Stomach smooth muscle (tissue), 2 donors: ENCODE measurements around the gene UGT3A2.

Source experiments
- H3K27ac ChIP-seq: one replicate; pipeline ENCODE4 v1.7.0; 2013; ENCODE audit warnings: mild to moderate bottlenecking, low read length, inconsistent platforms
- H3K27me3 ChIP-seq, 2 donors: one replicate each; pipeline ENCODE4 v1.7.0; 2013; ENCODE audit warnings: low read length in 2 of 2; ENCODE audit not compliant: insufficient read depth in 2 of 2, control insufficient read depth in 1 of 2
- H3K36me3 ChIP-seq, 2 donors: one replicate each; pipeline ENCODE4 v1.7.0; 2013; ENCODE audit warnings: low read length in 2 of 2; ENCODE audit not compliant: control insufficient read depth in 2 of 2, insufficient read depth in 2 of 2
- H3K4me1 ChIP-seq: one replicate; pipeline ENCODE4 v1.7.0; 2013; ENCODE audit warnings: low read length; ENCODE audit not compliant: control insufficient read depth, insufficient read depth
- H3K4me3 ChIP-seq, 2 donors: one replicate each; pipeline ENCODE4 v1.7.0; 2013; ENCODE audit warnings: low read length in 2 of 2
- H3K9ac ChIP-seq, 2 donors: one replicate each; pipeline ENCODE4 v1.7.0; 2013; ENCODE audit warnings: low read length in 2 of 2, mild to moderate bottlenecking in 1 of 2
- H3K9me3 ChIP-seq, 2 donors: one replicate each; pipeline ENCODE4 v1.7.0; 2013; ENCODE audit warnings: low read length in 2 of 2; ENCODE audit not compliant: control insufficient read depth in 2 of 2
- donor health status: healthy.
- donor health status: Pancreatic carcinoma.

UGT3A2 gene

DNA sequence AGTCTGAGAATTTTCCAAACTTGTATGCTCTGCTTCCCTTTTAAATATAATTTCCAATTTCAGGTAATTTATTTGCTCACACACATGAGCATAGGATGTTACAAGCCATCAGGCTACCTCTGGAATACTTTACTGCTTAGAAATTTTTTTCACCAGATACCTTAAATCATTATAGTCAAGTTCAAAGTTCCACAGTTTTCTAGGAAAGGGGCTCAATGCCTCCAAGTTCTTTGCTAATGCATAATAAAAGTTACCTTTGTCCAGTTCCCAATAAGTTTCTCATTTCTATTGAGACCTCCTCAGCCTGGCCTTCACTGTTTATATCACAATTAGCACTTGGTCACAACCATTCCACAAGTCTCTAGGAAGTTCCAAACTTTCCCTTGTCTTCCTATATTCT, 59.3 kb downstream of the UGT3A2 start:
- no peaks in the 10 kb centered on the region for H3K9me3 ChIP-seq
- no peaks in the 10 kb centered on the region for H3K27me3 ChIP-seq
- no peak overlapping the region for H3K9ac ChIP-seq
- H3K36me3 ChIP-seq, result no peaks in the 10 kb centered on the region
- no peaks in the 10 kb centered on the region for H3K4me1 ChIP-seq
- H3K4me3 ChIP-seq, result no peak overlapping the region
- H3K27ac ChIP-seq, result no peak overlapping the region

DNA sequence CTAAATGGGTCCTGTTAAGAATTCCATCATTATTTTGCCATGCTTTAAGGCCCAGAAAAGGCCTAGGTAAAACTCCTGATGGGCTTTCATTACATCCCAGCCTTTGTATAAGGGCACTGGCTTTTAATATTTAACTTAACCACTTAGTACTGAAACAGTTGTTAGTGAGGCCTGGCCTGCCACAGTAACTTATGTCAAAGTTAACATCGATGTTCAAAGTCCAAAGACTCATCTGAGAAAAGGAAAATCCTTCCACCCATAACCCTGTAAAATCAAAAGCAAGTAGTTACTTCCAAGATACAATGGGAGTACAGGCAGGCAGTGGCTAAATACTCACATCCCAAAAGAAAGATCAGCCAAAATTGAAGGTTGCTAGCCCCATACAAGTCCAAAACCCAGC, 60.5 kb downstream of the UGT3A2 start:
- no peaks in the 10 kb centered on the region for H3K4me1 ChIP-seq
- no peaks in the 10 kb centered on the region for H3K36me3 ChIP-seq
- H3K27ac ChIP-seq, result no peak overlapping the region
- H3K9me3 ChIP-seq, result no peaks in the 10 kb centered on the region
- no peak overlapping the region for H3K4me3 ChIP-seq
- H3K9ac ChIP-seq, result no peak overlapping the region
- H3K27me3 ChIP-seq, result no peaks in the 10 kb centered on the region

DNA sequence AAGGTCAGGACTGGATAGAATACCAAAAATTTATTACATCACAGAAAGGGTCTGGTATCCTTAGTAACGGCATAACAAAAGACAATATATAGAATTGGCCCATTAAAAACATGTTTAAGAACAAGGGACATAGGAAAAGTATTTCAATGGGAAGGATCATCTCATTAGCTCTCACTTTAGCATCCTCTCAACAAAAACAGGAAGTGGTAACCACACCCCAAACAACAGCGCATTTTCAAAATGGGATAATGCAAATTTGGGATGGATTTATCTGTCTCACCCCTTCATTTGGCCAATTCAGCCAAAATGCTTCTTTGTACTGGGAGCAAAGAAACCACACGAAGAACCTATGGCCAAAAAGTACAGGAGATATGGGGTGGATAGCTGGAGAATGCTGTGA, 65.7 kb downstream of the UGT3A2 start:
- no peak overlapping the region for H3K4me3 ChIP-seq
- H3K36me3 ChIP-seq, result no peaks in the 10 kb centered on the region
- H3K27me3 ChIP-seq, result no peaks in the 10 kb centered on the region
- H3K9me3 ChIP-seq, result no peaks in the 10 kb centered on the region
- H3K4me1 ChIP-seq, result no peaks in the 10 kb centered on the region
- no peak overlapping the region for H3K27ac ChIP-seq
- H3K9ac ChIP-seq, result no peak overlapping the region

DNA sequence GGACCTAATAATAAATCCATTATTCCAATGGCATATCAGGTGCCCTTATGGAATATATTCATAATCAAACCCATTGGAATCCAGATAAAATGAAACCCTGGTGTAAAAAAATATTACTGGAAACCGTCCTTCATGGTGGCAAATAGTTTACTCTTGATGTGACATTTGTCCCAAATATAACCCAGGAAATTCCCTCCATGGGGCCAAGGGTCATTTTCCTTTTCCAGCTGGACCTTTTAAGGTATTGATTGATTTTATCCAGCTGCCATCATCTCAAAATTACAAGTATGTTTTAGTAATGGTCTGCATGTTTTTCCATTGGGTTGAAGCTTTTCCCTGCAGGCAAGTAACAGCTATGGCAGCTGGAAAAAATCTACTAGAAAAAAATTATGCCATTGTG, 67.1 kb downstream of the UGT3A2 start:
- no peaks in the 10 kb centered on the region for H3K4me1 ChIP-seq
- no peak overlapping the region for H3K9ac ChIP-seq
- H3K9me3 ChIP-seq, result no peaks in the 10 kb centered on the region
- H3K27me3 ChIP-seq, result no peaks in the 10 kb centered on the region
- H3K27ac ChIP-seq, result no peak overlapping the region
- no peaks in the 10 kb centered on the region for H3K36me3 ChIP-seq
- H3K4me3 ChIP-seq, result no peak overlapping the region

DNA sequence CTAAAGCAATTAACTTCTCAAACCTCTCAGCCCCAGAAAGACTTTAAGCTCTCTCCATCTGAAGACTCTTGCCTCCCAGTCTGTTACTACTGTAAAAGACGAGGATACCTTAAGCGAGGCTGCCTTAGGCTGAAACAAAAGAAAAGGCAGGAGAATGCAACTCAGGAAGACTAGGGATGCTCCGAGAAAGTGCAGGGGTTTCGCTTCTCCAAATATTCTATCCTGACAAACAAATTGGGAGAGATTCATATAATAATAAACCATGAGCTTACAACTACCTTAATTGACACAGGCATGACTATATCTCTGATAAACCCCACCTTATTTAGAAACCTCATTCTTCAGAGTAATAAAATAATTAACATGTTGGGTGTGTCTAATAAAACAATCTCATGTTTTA, 70.6 kb downstream of the UGT3A2 start:
- H3K4me3 ChIP-seq, result no peak overlapping the region
- H3K27ac ChIP-seq, result no peak overlapping the region
- no peaks in the 10 kb centered on the region for H3K4me1 ChIP-seq
- no peaks in the 10 kb centered on the region for H3K9me3 ChIP-seq
- no peaks in the 10 kb centered on the region for H3K36me3 ChIP-seq
- H3K27me3 ChIP-seq, result peaks cover 0 to under 1% of the 10 kb centered on the region in 2 donors
- H3K9ac ChIP-seq, result no peak overlapping the region

DNA sequence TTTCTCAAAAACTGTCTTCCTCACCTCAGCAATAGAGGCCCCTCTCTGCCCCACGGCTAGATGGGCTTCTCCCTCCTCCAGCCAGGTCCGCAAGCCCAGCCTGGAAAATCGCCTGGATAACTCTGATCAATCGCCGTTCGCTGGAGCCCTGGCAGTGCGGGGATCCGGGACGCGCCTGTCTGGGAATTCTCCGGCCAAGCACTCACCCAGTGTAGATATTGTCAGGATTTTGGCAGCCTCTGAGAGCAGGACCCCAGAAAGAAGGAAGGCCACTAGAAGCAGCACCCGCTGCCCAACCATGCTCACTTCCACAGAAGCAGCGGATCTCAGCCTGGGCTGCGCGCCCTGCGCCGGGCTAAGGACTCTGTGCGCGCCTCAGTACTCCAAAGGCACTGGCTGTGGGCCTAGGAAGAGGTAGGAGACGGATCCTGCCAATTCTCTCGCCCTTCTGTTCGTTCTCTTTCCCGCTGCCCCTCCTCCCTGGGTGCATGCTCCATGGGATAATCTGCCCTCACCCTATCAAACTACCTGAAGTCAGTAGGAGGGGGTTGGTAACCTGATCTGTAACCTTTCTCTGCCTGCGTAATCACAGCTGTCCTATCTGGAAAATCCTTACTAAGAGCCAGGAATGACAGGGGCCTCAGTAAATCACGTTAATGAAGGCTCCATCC, 75.6 kb downstream of the UGT3A2 start, which contains the start of gene UGT3A1:
Gene UGT3A1, minus strand, starts transcription at position 450 of the 671 bp plus-strand sequence. Its CDS starts 150 bp downstream, at position 300.
- Histone ChIP-seq H3K27me3 (peaks cover 0 to 3% of the 10 kb centered on the region in 2 donors), H3K27ac (no peak within 1 kb of the TSS), H3K4me3 (no peak within 1 kb of the TSS), H3K9ac (no peak within 1 kb of the TSS), H3K9me3 (no peaks in the 10 kb centered on the region), H3K36me3 (no peaks in the 10 kb centered on the region), H3K4me1 (no peaks in the 10 kb centered on the region)

DNA sequence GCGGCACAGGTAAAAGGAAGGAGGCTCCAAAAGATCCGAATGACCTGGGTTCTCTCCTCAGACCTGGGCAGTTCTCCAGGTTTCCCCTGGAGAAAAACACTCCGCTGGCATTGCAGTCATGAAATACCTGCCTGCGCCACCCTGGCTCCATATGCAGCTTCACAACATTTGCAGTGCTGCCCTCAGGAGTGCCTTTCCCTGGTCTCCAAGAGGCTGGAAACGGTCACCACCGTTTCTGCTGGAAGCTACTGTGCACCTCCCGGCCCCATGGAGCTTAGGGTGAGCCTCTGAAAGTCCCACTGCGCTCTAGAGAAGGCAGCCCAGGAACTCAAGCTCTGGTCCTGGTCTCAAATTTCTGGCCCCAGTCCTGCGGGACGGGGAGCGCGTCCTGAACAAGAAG, 76.2 kb downstream of the UGT3A2 start:
- peaks cover 0 to 3% of the 10 kb centered on the region in 2 donors for H3K27me3 ChIP-seq
- H3K36me3 ChIP-seq, result no peaks in the 10 kb centered on the region
- no peaks in the 10 kb centered on the region for H3K4me1 ChIP-seq
- H3K9me3 ChIP-seq, result no peaks in the 10 kb centered on the region
- no peak overlapping the region for H3K9ac ChIP-seq
- H3K4me3 ChIP-seq, result no peak overlapping the region
- no peak overlapping the region for H3K27ac ChIP-seq

DNA sequence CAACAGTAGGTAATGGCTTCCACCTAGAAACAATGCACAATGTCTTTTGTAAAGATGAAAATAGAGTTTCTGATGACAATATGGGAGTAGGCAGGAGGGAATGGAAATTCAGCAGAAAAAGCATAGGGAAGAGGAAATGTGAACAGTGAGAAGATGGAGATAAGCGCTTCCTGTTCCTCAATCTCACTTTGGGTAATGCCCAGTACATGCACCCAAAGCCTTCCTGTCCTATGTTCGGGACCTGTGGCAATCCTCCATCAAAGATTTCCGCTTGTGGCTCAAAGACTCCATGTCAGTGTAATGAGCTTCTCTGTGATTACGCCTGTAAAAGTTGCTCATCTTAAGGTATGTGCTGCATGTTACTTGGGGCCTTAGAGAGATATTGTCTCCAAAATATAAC, 78.2 kb downstream of the UGT3A2 start:
- H3K9me3 ChIP-seq, result no peaks in the 10 kb centered on the region
- H3K4me1 ChIP-seq, result no peaks in the 10 kb centered on the region
- no peak overlapping the region for H3K4me3 ChIP-seq
- no peak overlapping the region for H3K9ac ChIP-seq
- no peaks in the 10 kb centered on the region for H3K36me3 ChIP-seq
- peaks cover 0 to 3% of the 10 kb centered on the region in 2 donors for H3K27me3 ChIP-seq
- H3K27ac ChIP-seq, result no peak overlapping the region

DNA sequence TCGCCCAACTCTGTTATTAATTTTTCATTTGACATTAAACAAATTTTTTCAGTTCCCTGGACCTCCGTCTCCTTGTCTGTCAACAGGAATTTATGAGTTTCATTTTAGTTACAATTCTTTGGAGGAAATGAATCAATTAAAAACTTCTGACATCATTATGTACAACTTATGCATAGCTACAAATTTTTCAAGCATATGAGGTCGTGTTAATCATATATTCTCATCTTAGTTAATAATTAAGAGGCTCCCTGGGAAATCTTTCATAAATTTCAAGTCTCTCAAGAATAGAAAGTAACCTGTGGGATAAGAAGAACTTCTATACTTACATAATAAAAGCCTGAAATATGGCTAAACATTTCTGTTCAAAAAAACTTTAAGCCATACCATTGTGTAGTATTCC, 78.9 kb downstream of the UGT3A2 start:
- H3K27me3 ChIP-seq, result peaks cover 0 to 3% of the 10 kb centered on the region in 2 donors
- H3K4me3 ChIP-seq, result no peak overlapping the region
- H3K9ac ChIP-seq, result no peak overlapping the region
- no peak overlapping the region for H3K27ac ChIP-seq
- no peaks in the 10 kb centered on the region for H3K9me3 ChIP-seq
- H3K36me3 ChIP-seq, result no peaks in the 10 kb centered on the region
- no peaks in the 10 kb centered on the region for H3K4me1 ChIP-seq
